ENCODE measurements around the gene NPM1.
"Not testable (repeated sequence)": the region's sequence is repeated elsewhere in the genome, so short reads cannot be mapped to it uniquely, and the experiment has no call there.

DNA sequence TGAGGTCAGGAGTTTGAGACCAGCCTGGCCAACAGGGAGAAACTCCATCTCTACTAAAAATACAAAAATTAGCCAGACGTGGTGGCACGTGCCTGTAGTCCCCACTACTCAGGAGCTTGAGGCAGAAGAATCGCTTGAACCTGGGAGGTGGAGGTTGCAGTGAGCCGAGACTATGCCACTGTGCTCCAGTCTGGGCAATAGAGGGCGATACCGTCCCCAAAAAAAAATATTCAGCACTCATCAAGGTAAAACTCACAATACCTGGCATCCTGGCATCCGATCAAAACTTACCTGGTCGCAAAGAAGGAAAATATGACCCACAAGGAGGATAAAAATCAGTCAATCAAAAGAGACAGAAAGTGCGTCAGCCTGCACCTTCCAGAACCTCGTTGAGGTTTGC, 16.8 kb upstream of the NPM1 start:
- not testable (repeated sequence) for TF ChIP-seq YY1 (IDR thresholded peaks at IDR 0.05; ENCODE audit: insufficient read depth, insufficient read length); ZNF274 (IDR thresholded peaks at IDR 0.05; ENCODE audit: low read depth, low read length)
